VCaP (cell line): Measurements from ENCODE around the gene ZBTB39.

Source experiments
- H3K27ac ChIP-seq: fragments of 450-650 bp; 2 replicates; pipeline ENCODE4 v1.5.1; 2017
- TF ChIP-seq, protein P1 (sequence below): fragments of 450-650 bp; conservative IDR thresholded peaks from 2 replicates; pipeline ENCODE4 v1.5.1; 2017; ENCODE audit warnings: mild to moderate bottlenecking, moderate library complexity

ZBTB39 gene

DNA sequence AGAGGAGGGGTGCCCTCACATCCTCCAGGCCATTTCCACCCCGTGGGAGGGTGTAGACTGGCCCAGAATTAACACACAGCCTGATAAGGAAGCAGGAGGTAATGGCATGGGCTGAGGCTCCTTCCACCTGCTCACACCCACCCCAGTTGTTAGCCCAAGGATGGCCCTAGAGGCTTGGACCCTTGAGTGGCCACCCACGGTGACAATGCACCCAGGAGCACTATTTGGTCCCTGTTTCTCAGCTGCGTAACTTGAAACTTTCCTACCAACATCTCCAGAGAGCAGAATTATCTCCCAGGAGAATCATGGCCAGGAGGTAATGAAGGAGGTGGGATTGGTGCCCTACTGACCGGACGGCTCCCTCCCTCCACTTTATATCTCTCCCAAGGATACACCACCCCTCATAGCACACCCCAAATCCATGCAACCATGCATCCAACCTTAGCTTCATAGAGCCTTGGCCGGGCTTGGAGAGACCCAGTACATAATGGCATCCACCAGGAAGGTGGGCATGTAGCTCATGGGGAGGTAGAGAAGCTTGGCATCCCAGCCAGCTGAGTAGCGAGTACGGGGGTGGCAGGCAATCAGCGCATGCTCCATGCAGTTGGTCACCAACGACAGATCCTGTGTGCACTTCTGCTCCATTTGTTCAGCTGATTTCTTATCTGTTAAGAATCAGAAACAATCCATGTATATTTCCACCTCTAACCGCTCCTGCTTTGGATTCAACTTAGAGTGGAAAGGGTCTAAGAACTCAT, 54.6 kb downstream of the ZBTB39 start:
- H3K27ac ChIP-seq, result no peak overlapping the region
- TF ChIP-seq, protein P1, sequence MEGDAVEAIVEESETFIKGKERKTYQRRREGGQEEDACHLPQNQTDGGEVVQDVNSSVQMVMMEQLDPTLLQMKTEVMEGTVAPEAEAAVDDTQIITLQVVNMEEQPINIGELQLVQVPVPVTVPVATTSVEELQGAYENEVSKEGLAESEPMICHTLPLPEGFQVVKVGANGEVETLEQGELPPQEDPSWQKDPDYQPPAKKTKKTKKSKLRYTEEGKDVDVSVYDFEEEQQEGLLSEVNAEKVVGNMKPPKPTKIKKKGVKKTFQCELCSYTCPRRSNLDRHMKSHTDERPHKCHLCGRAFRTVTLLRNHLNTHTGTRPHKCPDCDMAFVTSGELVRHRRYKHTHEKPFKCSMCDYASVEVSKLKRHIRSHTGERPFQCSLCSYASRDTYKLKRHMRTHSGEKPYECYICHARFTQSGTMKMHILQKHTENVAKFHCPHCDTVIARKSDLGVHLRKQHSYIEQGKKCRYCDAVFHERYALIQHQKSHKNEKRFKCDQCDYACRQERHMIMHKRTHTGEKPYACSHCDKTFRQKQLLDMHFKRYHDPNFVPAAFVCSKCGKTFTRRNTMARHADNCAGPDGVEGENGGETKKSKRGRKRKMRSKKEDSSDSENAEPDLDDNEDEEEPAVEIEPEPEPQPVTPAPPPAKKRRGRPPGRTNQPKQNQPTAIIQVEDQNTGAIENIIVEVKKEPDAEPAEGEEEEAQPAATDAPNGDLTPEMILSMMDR, result no peak

GRCh38 chr12:56948881-56949280, 57.5 kb downstream of the ZBTB39 start:
- TF ChIP-seq, protein P1, result no peak
- no peak overlapping the region for H3K27ac ChIP-seq
